Neural cell (in vitro differentiated cells): ENCODE measurements around the gene RBM5. TPM values are rescaled to one million over a fixed set of nuclear protein-coding genes. Genes with fewer than 3 reads are reported as not detected.

Experiments used
- H2AFZ ChIP-seq: fragments of 200-600, 300-800 bp; sonication (generic), shearing (Covaris generic); 2 replicates; pipeline ENCODE4 v1.6.0; 2014; ENCODE audit warnings: low read depth, mild to moderate bottlenecking, antibody characterized with exemption, low read length, moderate library complexity
- H3F3A ChIP-seq: fragments of 200-600 bp; shearing (Covaris generic); 2 replicates; pipeline ENCODE4 v1.6.1; 2016; ENCODE audit warnings: mild to moderate bottlenecking, moderate library complexity, mixed read lengths, antibody characterized with exemption, low read length; ENCODE audit not compliant: insufficient read depth, poor library complexity, severe bottlenecking
- H3K27ac ChIP-seq: fragments of 200-600, 300-800 bp; sonication (generic), shearing (Covaris generic); 2 replicates; pipeline ENCODE4 v1.5.1; 2014; ENCODE audit warnings: mild to moderate bottlenecking, low read length, moderate library complexity
- H3K27me3 ChIP-seq: fragments of 300-800, 200-600 bp; sonication (generic), shearing (Covaris generic); 2 replicates; pipeline ENCODE4 v1.6.0; 2014; ENCODE audit warnings: mild to moderate bottlenecking, low read depth, low read length, moderate library complexity; ENCODE audit not compliant: insufficient read depth
- H3K36me3 ChIP-seq: fragments of 300-800, 200-600 bp; sonication (generic), shearing (Covaris generic); 2 replicates; pipeline ENCODE4 v1.5.1; 2014; ENCODE audit warnings: mild to moderate bottlenecking, antibody characterized with exemption, low read length, moderate library complexity; ENCODE audit not compliant: insufficient read depth
- H3K4me2 ChIP-seq: fragments of 300-800, 200-600 bp; sonication (generic), shearing (Covaris generic); 2 replicates; pipeline ENCODE4 v1.6.0; 2014; ENCODE audit warnings: mild to moderate bottlenecking, low read length
- H3K4me3 ChIP-seq: fragments of 300-800, 200-600 bp; sonication (generic), shearing (Covaris generic); 2 replicates; pipeline ENCODE4 v1.5.1; 2014; ENCODE audit warnings: mild to moderate bottlenecking, low read length, moderate library complexity
- H3K79me2 ChIP-seq: fragments of 200-600 bp; shearing (Covaris generic); replicated peaks from 2 replicates; pipeline ENCODE4 v1.6.0; 2014; ENCODE audit warnings: mild to moderate bottlenecking, low read length, moderate library complexity; ENCODE audit not compliant: insufficient read depth
- H3K9ac ChIP-seq: fragments of 300-800, 200-600 bp; sonication (generic), shearing (Covaris generic); 2 replicates; pipeline ENCODE4 v1.6.1; 2016; ENCODE audit warnings: mild to moderate bottlenecking, low read length, mixed read lengths
- H3K9me2 ChIP-seq: fragments of 200-600 bp; shearing (Covaris generic); 2 replicates; pipeline ENCODE4 v1.6.1; 2016; ENCODE audit warnings: mild to moderate bottlenecking, low read length, mixed read lengths; ENCODE audit not compliant: insufficient read depth
- H3K9me3 ChIP-seq: fragments of 200-600, 300-800 bp; sonication (generic), shearing (Covaris generic); 2 replicates; pipeline ENCODE4 v1.6.1; 2016; ENCODE audit warnings: mild to moderate bottlenecking, mixed run types, low read length, moderate library complexity, mixed read lengths
- H4K20me1 ChIP-seq: fragments of 200-600 bp; shearing (Covaris generic); 2 replicates; pipeline ENCODE4 v1.6.1; 2016; ENCODE audit warnings: mild to moderate bottlenecking, mixed run types; ENCODE audit not compliant: insufficient read depth
- EP300 ChIP-seq: fragments of 450-650 bp; conservative IDR thresholded peaks from 2 replicates; pipeline ENCODE4 v1.6.1; 2014; ENCODE audit warnings: antibody characterized with exemption, mild to moderate bottlenecking, moderate library complexity; ENCODE audit not compliant: poor library complexity, severe bottlenecking
- EZH2 ChIP-seq: fragments of 200-600, 300-800 bp; shearing (Covaris generic), sonication (generic); IDR thresholded peaks from 2 replicates; pipeline ENCODE4 v1.6.1; 2014; ENCODE audit warnings: antibody characterized with exemption, low read length, borderline replicate concordance, mild to moderate bottlenecking; ENCODE audit not compliant: insufficient read depth, poor library complexity, severe bottlenecking
- MXI1 ChIP-seq: fragments of 450-650 bp; conservative IDR thresholded peaks from 2 replicates; pipeline ENCODE4 v1.6.1; 2014; ENCODE audit warnings: antibody characterized with exemption, mild to moderate bottlenecking; ENCODE audit not compliant: poor library complexity, severe bottlenecking
- POLR2AphosphoS5 ChIP-seq: IDR thresholded peaks from 2 replicates; pipeline ENCODE4 v1.6.1; 2012
- RAD21 ChIP-seq: fragments of 450-650 bp; conservative IDR thresholded peaks from 2 replicates; pipeline ENCODE4 v1.6.1; 2014; ENCODE audit warnings: antibody characterized with exemption, mild to moderate bottlenecking, moderate library complexity
- REST ChIP-seq: IDR thresholded peaks from 2 replicates; pipeline ENCODE4 v1.6.1; 2012; ENCODE audit warnings: borderline replicate concordance
- SMC3 ChIP-seq: fragments of 450-650 bp; conservative IDR thresholded peaks from 2 replicates; pipeline ENCODE4 v1.6.1; 2014; ENCODE audit warnings: antibody characterized with exemption, mild to moderate bottlenecking, moderate library complexity; ENCODE audit not compliant: poor library complexity
- TAF1 ChIP-seq: IDR thresholded peaks from 2 replicates; pipeline ENCODE4 v1.6.1; 2012; ENCODE audit warnings: low read depth
- polyA plus RNA-seq: library from polyadenylated mRNA; depleted of rRNA; stranded (reverse); fragments of >200 nt; gene quantifications from 2 replicates; pipeline ENCODE4 v1.2.3, GENCODE V29; 2014
- TF ChIP-seq, protein P1 (sequence below): fragments of 450-650 bp; IDR thresholded peaks from 2 replicates; pipeline ENCODE4 v1.5.1; 2014; ENCODE audit warnings: antibody characterized with exemption, mild to moderate bottlenecking, moderate library complexity; ENCODE audit not compliant: poor library complexity, severe bottlenecking

The RBM5 gene
- polyA plus RNA-seq, 1 donor from 2014 or later = 632 TPM

- TF ChIP-seq EP300 = no peak
- TF ChIP-seq POLR2AphosphoS5 = no peak
- no peak for TF ChIP-seq MXI1
- TF ChIP-seq EZH2 = no peak
- no peak for TF ChIP-seq REST
- Histone ChIP-seq H3K9me3 (no peaks in the 10 kb centered on the region), H3K4me3 (peak overlapping the region; percentile 68), H4K20me1 (no peaks in the 10 kb centered on the region), H3K9ac (peak overlapping the region; percentile 68), H3F3A (no peaks in the 10 kb centered on the region), H3K4me2 (no peak overlapping the region), H3K27ac (no peak overlapping the region), H3K79me2 (peaks cover 15% of the 10 kb centered on the region), H3K27me3 (no peaks in the 10 kb centered on the region), H3K9me2 (no peaks in the 10 kb centered on the region), H2AFZ (no peak overlapping the region), H3K36me3 (no peaks in the 10 kb centered on the region)
Observed at GRCh38 chr3:50153782-50154475, 65.2 kb downstream of the RBM5 start.

DNA sequence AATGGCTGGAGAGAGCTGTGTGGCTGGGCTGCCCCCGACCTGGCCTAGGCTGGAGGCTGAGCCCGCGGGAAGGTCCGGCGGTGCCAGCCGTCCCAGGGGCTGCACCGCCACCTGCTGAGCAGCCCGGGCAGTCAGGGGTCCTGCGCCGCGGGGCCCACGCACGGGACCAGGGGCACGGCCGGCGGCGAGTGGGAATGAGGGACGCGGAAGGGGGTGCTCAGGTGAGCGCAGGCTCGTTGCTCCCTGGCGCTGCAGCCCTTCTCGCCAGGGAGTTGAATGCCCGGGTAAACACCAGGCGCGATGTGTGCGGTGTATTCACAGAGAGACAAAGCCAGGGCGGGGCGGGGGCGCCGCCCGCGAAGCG, 65.7 kb downstream of the RBM5 start:
- Histone ChIP-seq H3K27me3 (no peaks in the 10 kb centered on the region), H3K27ac (peak overlapping the region; percentile 24), H3K9ac (peak overlapping the region; percentile 68), H3K9me3 (no peaks in the 10 kb centered on the region), H3K4me3 (peak overlapping the region; percentile 68), H3K9me2 (no peaks in the 10 kb centered on the region), H3K36me3 (no peaks in the 10 kb centered on the region), H3K79me2 (peaks cover 15% of the 10 kb centered on the region), H3F3A (no peaks in the 10 kb centered on the region), H3K4me2 (no peak overlapping the region), H4K20me1 (no peaks in the 10 kb centered on the region), H2AFZ (no peak overlapping the region)
- TF ChIP-seq, protein P1, sequence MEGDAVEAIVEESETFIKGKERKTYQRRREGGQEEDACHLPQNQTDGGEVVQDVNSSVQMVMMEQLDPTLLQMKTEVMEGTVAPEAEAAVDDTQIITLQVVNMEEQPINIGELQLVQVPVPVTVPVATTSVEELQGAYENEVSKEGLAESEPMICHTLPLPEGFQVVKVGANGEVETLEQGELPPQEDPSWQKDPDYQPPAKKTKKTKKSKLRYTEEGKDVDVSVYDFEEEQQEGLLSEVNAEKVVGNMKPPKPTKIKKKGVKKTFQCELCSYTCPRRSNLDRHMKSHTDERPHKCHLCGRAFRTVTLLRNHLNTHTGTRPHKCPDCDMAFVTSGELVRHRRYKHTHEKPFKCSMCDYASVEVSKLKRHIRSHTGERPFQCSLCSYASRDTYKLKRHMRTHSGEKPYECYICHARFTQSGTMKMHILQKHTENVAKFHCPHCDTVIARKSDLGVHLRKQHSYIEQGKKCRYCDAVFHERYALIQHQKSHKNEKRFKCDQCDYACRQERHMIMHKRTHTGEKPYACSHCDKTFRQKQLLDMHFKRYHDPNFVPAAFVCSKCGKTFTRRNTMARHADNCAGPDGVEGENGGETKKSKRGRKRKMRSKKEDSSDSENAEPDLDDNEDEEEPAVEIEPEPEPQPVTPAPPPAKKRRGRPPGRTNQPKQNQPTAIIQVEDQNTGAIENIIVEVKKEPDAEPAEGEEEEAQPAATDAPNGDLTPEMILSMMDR = peak; percentile 51
- TF ChIP-seq SMC3 (peak; percentile 48), RAD21 (peak; percentile 50), TAF1 (no peak), MXI1 (no peak)
